ENCODE measurements around the gene SUSD1.
A peak's percentile ranks its signal among the peaks of the same experiment; 100 is the strongest.

Gene SUSD1

GRCh38 chr9:112065806-112066606 lies 109.1 kb downstream of the SUSD1 start:
- no peak for DNase-seq (ENCODE audit: low read depth, low spot score)

GRCh38 chr9:112064871-112065270 lies 110.2 kb downstream of the SUSD1 start:
- no peak for DNase-seq (ENCODE audit: low read depth, low spot score)

GRCh38 chr9:112063586-112063985 lies 111.5 kb downstream of the SUSD1 start:
- DNase-seq (ENCODE audit: low read depth, low spot score) = no peak

GRCh38 chr9:112063151-112063550 lies 111.9 kb downstream of the SUSD1 start:
- no peak for DNase-seq (ENCODE audit: low read depth, low spot score)

GRCh38 chr9:112061152-112061740 lies 113.9 kb downstream of the SUSD1 start:
- DNase-seq (ENCODE audit: low read depth, low spot score) = peak; percentile 64

- DNase-seq (ENCODE audit: low read depth, low spot score) = no peak
Observed at GRCh38 chr9:112059966-112060320, 115.2 kb downstream of the SUSD1 start.

- DNase-seq (ENCODE audit: low read depth, low spot score) = no peak
Observed at GRCh38 chr9:112059145-112059965, 115.7 kb downstream of the SUSD1 start.

- DNase-seq (ENCODE audit: low read depth, low spot score) = no peak
Observed at GRCh38 chr9:112056996-112057395, 118.1 kb downstream of the SUSD1 start.

GRCh38 chr9:112054916-112055315 lies 120.2 kb downstream of the SUSD1 start:
- no peak for DNase-seq (ENCODE audit: low read depth, low spot score)

GRCh38 chr9:112051812-112052211 lies 123.3 kb downstream of the SUSD1 start:
- no peak for DNase-seq (ENCODE audit: low read depth, low spot score)

- DNase-seq (ENCODE audit: low read depth, low spot score) = no peak
Observed at GRCh38 chr9:112050544-112051475, 124.3 kb downstream of the SUSD1 start.

GRCh38 chr9:112049811-112050516 lies 125.1 kb downstream of the SUSD1 start:
- no peak for DNase-seq (ENCODE audit: low read depth, low spot score)

- DNase-seq (ENCODE audit: low read depth, low spot score) = no peak
Observed at GRCh38 chr9:112048924-112049691, 126.0 kb downstream of the SUSD1 start.

- no peak for DNase-seq (ENCODE audit: low read depth, low spot score)
Observed at GRCh38 chr9:112047538-112048066, 127.5 kb downstream of the SUSD1 start.

GRCh38 chr9:112046181-112046580 lies 128.9 kb downstream of the SUSD1 start:
- no peak for DNase-seq (ENCODE audit: low read depth, low spot score)

GRCh38 chr9:112044881-112045280 lies 130.2 kb downstream of the SUSD1 start:
- DNase-seq (ENCODE audit: low read depth, low spot score) = no peak

GRCh38 chr9:112044186-112044585 lies 130.9 kb downstream of the SUSD1 start:
- DNase-seq (ENCODE audit: low read depth, low spot score) = no peak

- DNase-seq (ENCODE audit: low read depth, low spot score) = no peak
Observed at GRCh38 chr9:112043423-112043822, 131.7 kb downstream of the SUSD1 start.

- no peak for DNase-seq (ENCODE audit: low read depth, low spot score)
Observed at GRCh38 chr9:112042769-112043168, 132.3 kb downstream of the SUSD1 start.

GRCh38 chr9:112042244-112042638 lies 132.9 kb downstream of the SUSD1 start:
- DNase-seq (ENCODE audit: low read depth, low spot score) = no peak

All from brain pericyte (primary cell).